SK-N-DZ (cell line): ENCODE results near the gene HSPG2.

Experiments used
- DNase-seq: peaks from one replicate; pipeline ENCODE4 v3.0.0-alpha.2; 2015; ENCODE audit warnings: low spot score

HSPG2 gene

DNA sequence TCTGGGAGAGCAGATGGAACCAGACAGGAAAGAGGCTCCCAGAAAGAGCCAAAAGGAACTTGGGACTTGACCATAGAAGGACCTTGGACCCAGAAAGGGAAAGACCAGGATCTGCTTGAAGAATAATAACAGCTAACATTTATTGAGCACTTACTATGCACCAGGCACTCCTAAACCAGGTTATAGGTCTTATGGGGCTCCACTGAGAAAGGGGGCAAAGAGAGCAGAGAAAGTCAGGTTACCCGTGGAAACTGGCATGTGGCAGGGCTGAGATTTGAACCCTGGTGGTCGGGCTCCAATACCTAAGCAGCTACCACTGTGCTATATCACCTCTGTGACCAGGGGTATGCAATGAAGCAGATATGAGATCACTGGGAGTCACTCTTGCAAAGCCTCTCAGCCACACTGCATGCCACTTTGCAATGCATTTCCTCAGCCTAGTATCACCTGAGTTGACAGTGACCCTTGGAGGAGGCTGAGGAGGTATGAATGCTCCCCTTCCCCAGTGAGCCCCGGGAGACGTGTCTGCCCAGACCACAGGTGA is 37.8 kb downstream of the HSPG2 start:
- no peak for DNase-seq

DNA sequence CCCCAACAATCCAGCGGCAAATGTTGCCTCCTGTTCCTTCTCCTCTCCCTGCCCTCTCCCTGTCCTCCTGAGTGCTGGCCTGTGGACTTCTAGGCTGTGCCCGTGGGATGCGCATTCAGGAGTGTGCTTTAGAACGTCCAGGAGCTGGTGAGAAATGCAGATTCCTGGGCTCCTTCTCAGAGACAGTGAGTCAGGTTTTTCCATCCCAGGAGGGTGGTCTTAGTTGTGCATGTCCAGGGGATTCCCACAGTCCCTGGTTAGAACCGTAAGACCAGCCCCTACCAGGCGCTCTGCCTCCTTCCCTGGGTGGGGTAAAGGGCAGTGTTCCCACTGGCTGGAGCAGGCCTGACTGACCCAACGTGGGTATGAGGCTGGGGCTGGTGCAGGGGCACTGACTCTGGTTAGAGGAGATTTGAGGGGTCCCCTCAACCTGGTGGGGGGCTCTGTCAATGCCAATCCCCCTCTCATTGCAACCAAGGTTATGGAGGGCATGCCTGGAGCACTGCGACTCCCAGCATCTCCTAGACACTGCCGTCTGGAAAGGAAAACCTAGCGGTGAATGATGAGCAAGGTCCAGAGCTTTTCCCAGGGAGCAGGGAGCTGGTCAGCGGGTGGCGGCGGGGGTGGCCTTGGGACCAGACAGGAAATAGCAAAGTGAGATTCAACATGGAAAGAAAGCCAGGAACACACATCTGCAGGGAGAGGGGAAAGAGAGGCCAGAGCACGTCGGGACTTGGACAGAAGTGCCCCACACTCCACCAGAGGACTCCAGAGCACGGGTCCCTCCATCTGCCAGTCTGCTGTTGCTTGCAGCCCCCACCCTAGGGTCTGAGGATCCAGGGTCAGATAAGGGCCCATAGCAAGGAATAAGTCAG is 38.5 kb downstream of the HSPG2 start:
- no peak for DNase-seq

DNA sequence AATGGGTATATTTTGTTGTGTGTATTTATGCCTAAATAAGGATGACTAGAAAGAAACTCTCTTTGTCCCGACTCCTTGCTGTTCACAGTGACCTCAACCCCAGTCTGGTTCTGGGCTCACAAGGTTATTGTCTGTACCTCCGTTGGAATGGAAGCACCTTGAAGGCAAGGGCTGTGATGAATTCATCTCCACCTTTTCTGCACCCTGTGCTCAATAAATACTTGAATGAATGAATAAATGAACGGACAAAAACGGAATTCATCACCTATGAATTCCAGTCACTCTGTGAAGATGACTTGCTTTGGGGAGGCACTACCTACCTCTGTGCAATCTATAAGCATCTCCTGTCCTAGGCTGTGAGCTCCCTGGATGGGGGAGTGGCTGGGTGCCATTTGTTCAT is 39.3 kb downstream of the HSPG2 start:
- DNase-seq: no peak

DNA sequence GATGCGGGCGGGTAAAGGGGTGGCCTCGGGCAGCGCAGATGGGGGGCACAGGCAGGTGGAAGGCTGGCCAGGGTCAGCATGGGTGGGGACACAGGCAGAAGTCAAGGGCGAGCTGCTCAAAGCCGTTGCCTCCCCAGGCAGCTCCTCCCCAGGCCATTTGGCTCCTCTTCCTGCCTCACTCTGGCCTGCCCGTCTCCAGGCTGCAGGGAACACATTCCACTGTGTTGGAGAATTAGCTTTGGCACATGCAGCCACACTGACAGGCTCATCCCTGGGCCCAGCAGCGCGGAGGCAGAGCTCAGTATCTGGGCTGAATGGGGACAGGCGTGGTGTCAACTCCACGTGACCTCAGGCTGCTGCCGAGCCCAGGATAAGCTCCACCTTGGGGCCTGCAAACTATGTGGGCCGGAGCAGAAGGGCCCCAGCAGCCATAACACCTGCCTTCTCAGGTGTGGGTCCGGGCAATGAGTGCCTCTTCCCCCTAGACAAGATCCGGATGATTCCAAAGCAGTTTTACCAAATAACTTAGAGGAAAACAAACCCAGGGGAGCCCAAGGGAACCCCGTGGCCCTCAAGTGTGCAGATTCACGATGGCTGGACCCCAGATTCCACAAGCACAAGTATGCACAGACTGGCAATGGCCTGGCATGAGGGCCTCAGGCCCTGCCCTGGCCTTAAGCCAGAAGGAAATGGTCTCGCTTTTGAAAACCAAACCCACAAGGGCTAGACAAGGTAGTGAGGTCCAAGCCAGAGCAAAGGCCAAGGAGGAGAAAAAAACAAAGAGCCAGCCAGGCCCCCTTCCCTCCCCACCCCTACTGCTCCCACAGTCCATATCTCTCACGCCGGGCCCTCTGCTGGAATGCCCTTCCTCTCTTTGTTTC is 40.2 kb downstream of the HSPG2 start:
- DNase-seq: no peak

DNA sequence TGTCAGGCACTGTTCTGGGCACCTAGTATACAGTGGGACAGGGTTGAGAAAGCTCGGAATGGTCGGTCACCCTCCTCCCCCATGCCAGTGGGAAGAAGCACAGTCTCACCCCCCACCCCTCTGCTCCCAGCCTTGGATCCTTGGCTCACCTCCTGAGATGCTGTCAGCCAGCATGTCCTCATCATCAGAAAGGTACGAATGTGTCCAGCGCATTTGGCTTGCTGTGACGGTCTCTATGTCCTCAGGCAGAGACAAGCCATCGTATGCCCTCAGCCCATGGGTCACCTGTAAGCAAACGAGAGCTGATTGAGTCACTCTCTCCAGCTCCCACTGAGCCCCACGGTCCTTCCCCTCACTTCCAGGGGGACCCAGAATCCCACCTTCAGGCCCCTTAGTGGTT is 41.1 kb downstream of the HSPG2 start:
- no peak for DNase-seq

DNA sequence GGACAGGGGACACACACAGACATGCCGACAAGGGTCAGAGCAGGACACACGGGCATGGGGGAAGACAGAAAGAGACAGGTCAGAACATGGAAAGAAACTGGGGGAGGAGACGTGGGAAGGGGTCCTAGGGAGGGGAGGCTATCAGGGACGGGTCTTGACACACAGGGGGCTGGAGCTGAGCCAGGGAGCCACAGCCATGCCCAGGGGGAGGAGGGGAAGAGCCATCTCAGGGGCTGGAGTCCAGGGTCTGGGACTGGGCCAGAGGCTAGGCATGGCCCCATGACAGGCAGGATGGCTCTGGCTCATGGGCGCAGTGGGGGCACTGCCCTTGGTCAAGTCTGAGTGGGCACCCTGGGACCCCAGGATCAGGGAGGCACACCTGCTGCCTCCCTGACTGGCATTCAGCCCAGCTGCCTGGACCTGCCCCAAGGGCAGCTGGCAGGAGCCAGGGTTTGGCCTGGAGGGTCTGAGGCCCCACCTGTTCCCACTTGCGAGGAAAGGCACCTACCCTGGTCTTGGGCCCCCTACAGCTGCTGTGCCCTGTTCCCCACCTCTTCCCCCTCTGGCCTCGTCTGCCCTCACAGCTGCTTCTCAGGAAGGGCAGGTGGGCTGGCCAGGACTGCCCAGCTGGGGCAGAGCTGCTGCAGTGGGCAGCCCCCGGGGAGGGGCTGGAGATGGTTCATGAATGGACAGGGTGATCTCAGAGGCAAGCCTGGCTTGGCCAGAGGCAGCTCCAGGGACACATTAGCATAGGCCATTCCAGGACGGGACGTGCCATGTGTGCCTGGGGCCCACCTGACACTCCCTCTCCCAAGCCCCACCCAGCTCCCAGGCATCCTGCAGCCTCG is 42.9 kb downstream of the HSPG2 start:
- DNase-seq: no peak

DNA sequence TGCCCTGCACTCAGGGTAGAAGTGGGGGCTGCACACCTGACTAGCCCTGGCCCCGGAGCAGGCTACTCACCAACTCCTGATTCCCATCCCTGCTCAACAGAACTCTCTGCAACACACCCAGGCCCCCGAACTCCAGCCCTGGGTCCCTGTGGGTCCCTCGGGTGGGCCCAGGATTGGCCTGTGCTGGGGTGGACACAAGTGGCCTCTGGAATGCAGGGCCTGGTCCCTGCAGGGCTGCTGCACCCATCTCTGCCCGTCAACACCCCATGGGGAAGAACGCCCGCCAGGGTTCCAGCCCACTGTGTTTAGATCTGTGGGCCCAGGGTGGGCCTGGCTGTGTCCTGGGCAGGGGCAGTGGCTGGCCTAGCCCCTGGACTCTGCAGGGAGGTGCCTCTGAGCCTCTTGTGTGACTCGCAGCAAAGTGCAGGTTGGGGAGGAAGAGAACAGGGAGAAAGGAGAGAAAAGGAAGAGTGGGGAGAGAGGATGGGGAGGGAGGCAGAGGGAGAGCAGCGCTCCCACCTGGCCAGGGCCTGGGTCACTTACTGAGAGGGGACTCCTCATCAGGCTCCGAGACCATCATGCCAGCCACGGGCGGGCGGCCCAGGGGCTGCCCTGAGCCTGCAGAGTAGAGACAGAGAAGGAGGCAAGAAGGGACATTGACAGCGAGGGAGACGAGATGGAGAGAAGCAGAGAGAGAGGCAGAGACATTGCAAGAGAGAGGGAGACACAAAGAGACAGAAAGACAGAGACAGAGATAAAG is 43.9 kb downstream of the HSPG2 start:
- DNase-seq: no peak

DNA sequence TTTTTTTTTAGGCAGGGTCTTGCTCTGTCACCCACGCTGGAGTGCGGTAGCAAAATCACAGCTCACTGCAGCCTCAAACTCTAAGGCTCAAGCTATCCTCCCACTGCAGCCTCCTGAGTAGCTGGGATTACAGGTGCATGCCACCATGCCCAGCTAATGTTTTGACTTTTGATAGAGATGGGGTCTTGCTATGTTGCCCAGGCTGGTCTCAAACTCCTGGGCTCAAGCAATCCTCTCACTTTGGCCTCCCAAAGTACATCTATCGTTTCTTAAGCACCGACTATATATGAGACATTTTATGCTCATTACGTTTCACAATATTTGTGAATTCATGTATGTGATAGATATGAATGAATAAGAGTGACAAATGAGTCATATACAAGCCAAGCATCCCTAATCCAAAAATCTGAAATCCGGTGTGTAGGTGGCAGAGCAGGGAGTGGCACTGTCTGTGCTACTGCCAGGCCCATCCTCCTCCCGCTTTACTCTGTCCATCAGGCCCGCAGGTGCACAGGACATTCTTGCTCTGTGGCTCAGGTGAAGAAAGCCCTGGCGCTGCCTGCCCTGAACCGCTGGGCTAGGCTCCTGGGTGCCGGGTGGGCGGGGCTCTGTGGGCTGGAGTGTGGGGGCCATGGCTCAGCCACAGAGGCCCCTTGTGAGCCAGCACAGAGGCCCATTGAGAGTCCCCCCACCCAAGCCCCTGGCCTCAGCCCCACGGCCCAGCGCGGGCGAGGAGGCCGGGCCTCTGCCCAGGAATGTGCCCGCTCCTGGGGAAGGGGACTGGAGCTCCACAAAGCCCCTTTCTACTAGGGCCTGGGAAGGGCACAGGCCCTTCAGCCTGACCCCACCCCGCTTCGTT is 45.3 kb downstream of the HSPG2 start:
- no peak for DNase-seq

DNA sequence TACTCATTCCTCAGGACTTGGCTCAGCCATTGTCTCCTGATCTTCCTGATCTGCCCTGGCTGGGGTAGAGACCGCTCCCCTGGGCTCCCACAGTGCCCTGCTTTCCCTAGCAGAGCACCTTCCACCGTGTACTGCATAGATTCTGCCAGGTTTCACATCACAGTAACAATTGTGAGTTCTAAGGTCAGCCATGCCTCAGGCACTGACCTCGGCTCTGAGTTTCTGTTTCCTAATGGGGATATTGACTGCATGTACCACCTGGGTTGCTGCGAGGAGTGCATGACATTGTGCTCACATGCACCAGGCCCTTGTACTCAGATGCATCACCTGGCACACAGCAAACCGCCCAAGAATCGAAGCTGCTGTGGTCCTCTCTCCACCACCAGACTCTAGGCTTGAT is 46.0 kb downstream of the HSPG2 start:
- no peak for DNase-seq

DNA sequence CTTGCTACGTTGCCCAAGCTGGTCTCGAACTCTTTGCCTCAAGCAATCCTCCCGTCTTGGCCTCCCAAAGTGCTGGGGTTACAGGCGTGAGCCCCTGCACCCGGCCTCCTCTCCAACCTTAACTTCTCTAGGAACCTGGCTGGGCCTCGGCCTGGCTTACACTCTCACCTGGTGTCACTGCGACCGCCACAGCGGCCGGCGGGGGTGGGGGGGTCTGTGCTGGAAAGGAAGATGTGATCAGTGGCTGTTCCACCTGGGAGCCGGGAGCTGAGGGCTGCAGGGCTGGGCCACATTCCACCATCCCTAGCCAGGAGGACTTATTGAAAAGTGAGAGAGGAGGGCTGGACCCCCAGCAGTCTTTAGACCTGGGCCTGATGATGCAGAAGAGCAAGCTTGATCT is 48.6 kb downstream of the HSPG2 start:
- no peak for DNase-seq

DNA sequence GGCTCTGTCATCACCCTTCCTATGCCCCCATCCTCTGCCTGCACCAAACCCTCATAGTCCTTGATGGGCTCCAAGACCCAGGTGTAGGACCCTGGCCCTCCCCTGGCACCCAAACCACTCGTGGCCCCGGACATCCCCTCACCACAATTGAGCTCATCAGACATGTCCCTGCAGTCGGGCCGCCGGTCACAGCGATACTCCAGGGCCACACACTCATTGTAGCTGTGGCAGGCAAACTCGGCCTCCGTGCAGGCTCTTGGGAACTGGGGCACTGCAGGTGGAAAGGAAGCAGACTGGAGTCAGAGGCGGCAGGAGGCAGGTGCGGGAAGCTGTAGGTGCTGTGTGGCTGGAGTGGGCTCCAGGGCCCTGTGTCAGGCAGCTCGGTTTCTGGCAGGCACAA is 49.3 kb downstream of the HSPG2 start:
- DNase-seq: no peak

DNA sequence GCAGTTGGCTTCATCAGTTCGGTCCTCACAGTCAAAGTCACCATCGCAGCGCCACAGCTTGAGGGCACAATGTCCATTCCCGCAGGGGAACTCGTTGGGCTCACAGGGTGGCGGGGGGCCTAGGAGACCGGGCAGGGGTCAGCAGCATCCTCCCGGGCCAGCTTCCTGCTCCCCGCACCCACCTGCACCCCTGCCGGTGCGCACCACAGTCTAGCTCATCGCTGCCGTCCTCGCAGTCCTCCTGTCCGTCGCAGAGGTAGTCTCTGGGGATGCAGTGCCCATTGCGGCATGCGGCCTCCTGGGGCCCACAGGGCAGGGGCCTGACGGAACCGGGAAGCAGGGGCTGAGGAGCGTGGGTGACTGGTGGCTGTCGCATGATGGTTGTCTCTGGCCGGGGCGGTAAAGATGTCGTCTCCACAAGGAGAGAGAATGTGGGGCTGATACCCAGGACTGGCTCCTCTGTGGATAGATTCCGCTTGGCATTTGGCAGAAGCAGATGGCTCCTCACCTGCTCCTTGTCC is 49.8 kb downstream of the HSPG2 start:
- no peak for DNase-seq

DNA sequence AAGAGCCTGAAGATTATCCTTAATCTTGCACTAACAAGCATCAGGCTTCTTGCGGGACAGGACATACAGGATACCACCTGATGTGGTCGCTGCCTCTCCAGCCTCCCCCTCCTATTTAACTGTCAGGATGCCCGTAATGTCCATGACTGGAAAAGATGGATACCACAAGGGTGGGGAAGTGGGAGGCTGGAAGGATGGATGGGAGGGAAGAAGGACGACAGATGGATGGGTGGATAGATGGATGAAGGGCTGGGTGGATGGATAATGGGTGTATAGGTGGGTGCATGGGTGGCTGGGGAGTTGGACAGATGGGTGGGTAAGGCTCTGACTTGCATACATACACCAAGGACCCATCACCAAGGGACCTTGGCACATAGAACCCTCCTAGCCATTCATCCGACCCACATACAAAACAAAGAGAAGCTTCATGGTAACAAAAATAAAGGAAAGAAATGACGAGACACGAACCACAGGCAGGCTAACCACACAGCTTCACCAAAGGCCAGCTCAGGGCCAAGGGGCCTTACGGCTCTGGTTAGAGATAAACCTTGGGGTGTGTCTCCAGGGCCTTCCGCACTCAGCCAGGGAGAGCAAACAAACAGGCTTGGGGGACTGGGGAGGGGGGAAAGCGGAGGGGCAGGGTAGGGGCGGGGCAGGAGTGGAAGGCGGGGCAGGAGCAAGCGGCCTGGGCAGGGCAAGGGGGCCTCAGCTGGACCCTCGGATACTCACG is 50.5 kb downstream of the HSPG2 start:
- no peak for DNase-seq

DNA sequence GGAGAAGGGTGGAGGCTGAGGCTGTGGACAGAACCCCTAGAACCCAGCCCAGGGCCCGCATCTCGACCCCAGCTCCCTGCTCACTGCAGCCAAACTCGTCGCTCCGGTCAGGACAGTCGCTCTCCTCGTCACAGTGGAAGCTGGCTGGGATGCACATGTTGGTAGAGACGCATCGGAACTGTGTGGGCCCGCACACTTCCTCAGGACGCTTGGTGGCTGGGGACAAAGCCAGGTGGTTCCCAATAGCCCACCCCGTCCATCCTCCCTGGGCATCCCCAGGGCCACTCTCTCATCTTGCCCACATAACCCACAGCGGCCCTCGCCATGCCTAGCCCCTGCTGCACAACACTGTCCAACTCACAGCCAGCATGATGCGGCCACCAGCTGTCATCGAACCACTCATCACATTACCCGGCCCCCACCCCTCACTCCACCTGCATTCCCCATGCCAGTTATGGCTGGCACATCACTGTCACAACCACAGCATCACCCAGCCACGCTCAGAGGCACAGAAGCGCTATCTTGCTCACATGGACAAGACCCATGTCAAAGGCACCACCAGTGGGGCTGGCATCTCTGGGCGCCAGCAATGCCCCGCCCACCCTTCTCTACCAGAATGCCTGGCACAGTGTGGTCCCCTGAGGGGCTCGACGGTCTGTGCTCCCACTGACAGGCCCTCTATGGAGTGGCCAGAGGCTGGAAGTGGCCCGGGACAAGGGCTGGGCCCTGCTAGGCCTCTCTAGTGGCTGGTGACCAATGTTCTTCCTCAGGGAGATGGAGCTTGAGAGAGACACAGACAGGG is 51.7 kb downstream of the HSPG2 start:
- DNase-seq: no peak

DNA sequence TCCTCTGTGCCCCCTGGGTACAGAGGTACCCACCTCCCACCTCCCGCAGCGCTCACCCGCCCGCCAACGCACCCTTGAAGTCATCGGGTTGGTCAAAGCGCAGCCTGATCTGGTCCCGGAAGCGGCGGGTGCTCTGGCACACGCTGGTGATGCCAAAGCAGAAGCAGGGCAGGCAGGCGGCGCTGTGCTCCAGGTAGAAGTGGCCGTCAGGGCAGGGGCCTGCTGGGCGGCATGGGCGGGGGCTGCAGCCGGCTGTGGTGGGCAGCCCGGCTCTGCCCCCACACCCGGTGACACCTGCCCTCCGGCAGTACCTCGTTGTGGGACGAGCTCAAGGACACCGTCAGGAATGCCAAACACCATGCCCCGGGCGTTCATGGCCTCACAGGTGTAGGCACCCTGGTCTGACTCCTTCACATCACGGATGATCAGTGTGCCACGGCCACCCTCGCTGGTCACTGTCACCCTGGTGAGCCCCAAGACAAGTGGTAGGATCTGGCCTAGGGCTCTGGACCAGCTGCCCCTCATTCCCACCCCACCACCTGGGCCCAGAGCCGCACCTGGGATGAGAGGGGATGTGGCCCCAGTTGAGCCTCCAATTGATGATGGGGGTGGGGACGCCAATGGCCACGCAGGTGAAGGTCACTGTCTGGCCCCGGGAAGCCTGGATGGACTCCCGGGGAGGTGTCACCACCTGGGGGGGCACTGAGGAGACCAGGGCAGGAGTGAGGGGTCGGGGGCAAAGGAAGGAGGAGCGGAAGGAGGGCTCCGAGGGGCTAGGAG is 52.5 kb downstream of the HSPG2 start:
- DNase-seq: no peak

DNA sequence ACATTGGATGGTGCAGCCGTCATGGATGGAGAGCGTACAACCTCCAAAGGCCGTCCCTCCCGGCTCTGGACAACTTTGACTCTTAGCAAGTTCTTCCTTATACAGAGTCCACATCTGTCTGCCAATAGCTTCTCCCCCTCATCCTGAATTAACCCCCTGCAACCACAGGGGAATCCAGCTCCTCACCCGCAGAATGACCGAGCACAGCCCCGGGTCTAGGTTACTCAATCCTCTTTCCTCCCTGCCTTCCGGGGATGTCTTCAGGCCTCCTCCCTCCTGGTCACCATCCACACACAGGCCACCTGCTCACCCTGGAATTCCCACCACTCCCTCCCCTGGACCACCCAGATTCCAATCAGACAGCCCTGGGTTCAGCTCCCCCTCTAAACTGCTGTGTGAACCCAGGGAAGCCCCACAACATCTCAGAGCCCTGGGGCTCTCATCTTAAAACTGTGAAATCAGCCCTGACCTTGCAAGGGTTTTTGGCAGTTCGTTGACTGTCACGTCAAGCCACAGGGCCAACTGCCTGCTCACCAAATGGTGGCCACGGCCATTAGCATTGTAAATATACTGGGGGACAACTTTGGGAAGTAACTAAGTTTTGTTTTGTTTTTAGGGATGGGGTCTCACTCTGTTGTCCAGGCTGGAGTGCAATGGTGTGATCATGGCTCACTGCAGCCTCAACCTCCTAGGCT is 54.2 kb downstream of the HSPG2 start:
- DNase-seq: no peak

DNA sequence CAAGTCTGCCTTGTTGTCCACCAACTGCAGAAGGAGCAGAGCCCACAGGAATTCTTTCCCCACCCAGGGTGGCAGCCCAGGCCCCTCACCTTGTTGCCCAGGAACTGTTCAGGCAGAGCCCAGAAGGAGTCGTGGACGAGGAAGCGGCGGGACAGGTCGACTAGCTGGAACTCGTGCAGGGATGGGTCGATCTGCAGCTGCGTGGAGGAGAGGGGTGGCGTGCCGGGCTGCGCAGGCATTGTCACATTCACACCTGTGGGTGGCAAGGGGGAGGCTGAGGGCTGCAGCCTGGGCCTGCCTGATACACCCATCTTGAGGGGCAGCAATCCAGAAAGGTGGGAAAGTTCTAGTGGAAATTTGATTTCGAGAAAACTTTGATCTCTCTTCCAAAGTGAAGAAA is 55.9 kb downstream of the HSPG2 start:
- no peak for DNase-seq
